Measurements from ENCODE around the gene UBE2J2. TPM values are rescaled to one million over a fixed set of nuclear protein-coding genes. Genes with fewer than 3 reads are reported as not detected.

Gene UBE2J2
- total RNA-seq, 1 donor from 2014 or later = 36.9 TPM

- Histone ChIP-seq H3K36me3 (peaks cover 34% of the 10 kb centered on the region), H3K27me3 (ENCODE audit: low read depth) (no peaks in the 10 kb centered on the region), H3K4me1 (peaks cover 59% of the 10 kb centered on the region), H3K4me3 (peak within 1 kb of the TSS; percentile 81), H3K27ac (replicated peaks) (peak within 1 kb of the TSS; percentile 99), H3K9me3 (replicated peaks) (no peaks in the 10 kb centered on the region)
- intact Hi-C loops (cut with micrococcal nuclease) = no loop called here
- TF ChIP-seq, protein P1, sequence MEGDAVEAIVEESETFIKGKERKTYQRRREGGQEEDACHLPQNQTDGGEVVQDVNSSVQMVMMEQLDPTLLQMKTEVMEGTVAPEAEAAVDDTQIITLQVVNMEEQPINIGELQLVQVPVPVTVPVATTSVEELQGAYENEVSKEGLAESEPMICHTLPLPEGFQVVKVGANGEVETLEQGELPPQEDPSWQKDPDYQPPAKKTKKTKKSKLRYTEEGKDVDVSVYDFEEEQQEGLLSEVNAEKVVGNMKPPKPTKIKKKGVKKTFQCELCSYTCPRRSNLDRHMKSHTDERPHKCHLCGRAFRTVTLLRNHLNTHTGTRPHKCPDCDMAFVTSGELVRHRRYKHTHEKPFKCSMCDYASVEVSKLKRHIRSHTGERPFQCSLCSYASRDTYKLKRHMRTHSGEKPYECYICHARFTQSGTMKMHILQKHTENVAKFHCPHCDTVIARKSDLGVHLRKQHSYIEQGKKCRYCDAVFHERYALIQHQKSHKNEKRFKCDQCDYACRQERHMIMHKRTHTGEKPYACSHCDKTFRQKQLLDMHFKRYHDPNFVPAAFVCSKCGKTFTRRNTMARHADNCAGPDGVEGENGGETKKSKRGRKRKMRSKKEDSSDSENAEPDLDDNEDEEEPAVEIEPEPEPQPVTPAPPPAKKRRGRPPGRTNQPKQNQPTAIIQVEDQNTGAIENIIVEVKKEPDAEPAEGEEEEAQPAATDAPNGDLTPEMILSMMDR (IDR thresholded peaks at IDR 0.05; ENCODE audit: borderline replicate concordance) = peak; percentile 16
- peak; percentile 92 for DNase-seq
Measured at GRCh38 chr1:1307923-1308755, 34.5 kb upstream of the UBE2J2 start, which contains the start of the genes ACAP3 and PUSL1. Gene ACAP3, minus strand, starts transcription at chr1:1307930. Its CDS starts 115 bp downstream, at chr1:1307815. Gene PUSL1, plus strand, starts transcription at chr1:1308597. Its CDS starts 47 bp downstream, at chr1:1308644.

DNA sequence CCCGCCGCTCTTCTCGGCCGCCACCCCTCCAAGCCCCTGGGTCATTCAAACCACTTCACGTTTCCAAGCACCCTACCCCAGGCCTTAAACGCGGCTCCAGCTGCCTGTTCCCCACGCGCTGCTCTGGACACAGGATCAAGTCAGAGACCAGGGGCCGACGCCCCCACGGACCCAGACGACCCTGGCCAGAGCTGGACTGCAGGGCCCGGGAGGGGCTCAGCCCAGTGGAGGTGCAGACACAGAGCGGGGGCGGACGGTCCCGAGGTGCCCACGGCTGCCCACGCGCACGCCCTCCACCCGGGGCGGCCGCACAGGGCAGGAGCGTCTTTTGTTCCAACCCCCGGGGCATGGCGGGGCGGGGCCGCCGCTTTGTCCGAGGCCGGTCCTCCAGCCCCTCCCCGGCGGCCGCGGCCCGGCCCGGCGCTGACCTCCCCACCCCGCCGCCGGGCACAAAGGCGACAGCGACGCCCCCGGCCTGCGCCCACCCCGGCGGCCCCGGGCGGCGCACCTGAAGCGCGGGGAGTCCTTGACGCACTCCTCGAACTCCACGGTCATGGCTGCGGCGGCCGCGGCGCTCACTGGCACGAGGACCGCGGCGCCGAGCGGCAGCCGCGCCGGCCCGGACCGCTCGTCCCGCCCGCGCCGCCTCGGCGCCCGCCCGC is 33.7 kb upstream of the UBE2J2 start:
- Histone ChIP-seq H3K27me3 (ENCODE audit: low read depth) (no peaks in the 10 kb centered on the region), H3K9me3 (replicated peaks) (no peaks in the 10 kb centered on the region), H3K36me3 (peaks cover 27% of the 10 kb centered on the region), H3K4me3 (peak overlapping the region; percentile 81), H3K4me1 (peaks cover 61% of the 10 kb centered on the region), H3K27ac (replicated peaks) (peak overlapping the region; percentile 99)
- intact Hi-C loops (cut with micrococcal nuclease) = no loop called here
- TF ChIP-seq, protein P1 (IDR thresholded peaks at IDR 0.05; ENCODE audit: borderline replicate concordance) = no peak
- peak; percentile 60 for DNase-seq

DNA sequence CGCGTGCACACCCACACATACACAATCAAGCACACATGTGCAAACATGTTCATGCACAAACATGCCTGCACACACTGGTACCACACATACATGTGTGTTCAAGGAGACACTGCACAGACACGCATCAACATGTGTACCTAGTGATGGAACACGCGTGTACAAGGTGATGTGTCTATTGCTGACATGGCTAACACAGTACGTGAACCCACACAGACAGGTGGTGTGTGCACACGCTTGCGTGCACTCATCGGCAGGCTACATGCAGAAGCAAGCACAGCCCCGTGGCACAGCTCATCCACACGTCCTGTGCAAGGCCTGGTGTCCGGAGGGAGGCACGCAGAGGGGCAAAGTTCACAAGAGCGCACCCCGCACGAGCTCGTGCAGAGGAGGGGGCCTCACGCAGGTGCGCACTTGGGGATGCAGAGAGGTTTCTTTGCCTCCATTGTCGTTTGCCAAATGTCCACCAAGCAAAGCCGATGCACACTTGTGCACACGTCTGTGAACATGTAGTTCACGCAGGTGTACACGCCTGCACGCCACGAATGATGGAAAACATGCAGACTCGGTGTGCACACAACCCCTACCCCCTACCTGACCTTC is 33.1 kb upstream of the UBE2J2 start:
- H3K4me1 ChIP-seq = peaks cover 61% of the 10 kb centered on the region
- peak overlapping the region; percentile 81 for H3K4me3 ChIP-seq
- H3K27ac ChIP-seq (replicated peaks) = peak overlapping the region; percentile 99
- no peak for DNase-seq
- intact Hi-C loops (cut with micrococcal nuclease) = no loop called here
- H3K36me3 ChIP-seq = peaks cover 20% of the 10 kb centered on the region
- H3K27me3 ChIP-seq (ENCODE audit: low read depth) = no peaks in the 10 kb centered on the region
- TF ChIP-seq, protein P1 (IDR thresholded peaks at IDR 0.05; ENCODE audit: borderline replicate concordance) = no peak
- H3K9me3 ChIP-seq (replicated peaks) = no peaks in the 10 kb centered on the region

DNA sequence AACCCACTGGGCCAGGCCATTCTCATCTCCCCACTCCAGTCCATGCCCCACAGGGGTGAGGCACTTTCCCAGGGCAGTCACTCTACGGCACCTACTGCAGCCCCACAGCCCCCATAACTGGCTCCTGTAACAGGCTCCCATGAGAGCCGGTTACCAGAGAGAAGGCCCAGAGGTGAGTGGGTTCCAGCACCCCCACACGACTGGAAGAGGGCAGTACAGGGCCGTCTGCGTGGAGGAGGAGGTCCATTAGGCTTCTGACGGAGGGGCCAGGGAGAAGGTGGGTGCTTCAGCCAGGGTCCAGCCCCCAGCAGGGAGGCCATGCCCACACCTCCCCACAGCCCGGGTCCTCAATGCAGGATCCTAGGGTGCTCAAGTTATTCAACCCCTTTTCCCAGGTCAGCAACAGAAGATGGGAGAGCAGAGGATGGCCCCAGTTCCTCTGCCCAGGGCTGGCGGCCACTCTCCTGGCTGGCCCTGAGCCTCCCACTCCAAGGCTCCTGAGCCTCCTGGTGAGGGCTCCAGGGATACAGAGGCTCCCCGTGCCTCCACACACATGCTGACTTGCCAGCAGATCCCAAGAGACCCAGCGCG is 32.5 kb upstream of the UBE2J2 start:
- no peaks in the 10 kb centered on the region for H3K27me3 ChIP-seq (ENCODE audit: low read depth)
- intact Hi-C loops (cut with micrococcal nuclease) = no loop called here
- H3K36me3 ChIP-seq = peaks cover 14% of the 10 kb centered on the region
- H3K4me3 ChIP-seq = peak overlapping the region; percentile 81
- no peak for DNase-seq
- TF ChIP-seq, protein P1 (IDR thresholded peaks at IDR 0.05; ENCODE audit: borderline replicate concordance) = no peak
- no peaks in the 10 kb centered on the region for H3K9me3 ChIP-seq (replicated peaks)
- H3K27ac ChIP-seq (replicated peaks) = peak overlapping the region; percentile 99
- H3K4me1 ChIP-seq = peaks cover 61% of the 10 kb centered on the region

Data from left ventricle myocardium inferior (tissue), 1 donor.